CD4-positive, alpha-beta T cell treated with Interleukin-17A for 1 hour (primary cell): ENCODE results near the gene AK5.
A peak's percentile ranks its signal among the peaks of the same experiment; 100 is the strongest.

Experiments
- DNase-seq: peaks from one replicate; pipeline ENCODE4 v3.0.0-alpha.2; 2020

AK5 gene, protein sequence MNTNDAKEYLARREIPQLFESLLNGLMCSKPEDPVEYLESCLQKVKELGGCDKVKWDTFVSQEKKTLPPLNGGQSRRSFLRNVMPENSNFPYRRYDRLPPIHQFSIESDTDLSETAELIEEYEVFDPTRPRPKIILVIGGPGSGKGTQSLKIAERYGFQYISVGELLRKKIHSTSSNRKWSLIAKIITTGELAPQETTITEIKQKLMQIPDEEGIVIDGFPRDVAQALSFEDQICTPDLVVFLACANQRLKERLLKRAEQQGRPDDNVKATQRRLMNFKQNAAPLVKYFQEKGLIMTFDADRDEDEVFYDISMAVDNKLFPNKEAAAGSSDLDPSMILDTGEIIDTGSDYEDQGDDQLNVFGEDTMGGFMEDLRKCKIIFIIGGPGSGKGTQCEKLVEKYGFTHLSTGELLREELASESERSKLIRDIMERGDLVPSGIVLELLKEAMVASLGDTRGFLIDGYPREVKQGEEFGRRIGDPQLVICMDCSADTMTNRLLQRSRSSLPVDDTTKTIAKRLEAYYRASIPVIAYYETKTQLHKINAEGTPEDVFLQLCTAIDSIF

DNA sequence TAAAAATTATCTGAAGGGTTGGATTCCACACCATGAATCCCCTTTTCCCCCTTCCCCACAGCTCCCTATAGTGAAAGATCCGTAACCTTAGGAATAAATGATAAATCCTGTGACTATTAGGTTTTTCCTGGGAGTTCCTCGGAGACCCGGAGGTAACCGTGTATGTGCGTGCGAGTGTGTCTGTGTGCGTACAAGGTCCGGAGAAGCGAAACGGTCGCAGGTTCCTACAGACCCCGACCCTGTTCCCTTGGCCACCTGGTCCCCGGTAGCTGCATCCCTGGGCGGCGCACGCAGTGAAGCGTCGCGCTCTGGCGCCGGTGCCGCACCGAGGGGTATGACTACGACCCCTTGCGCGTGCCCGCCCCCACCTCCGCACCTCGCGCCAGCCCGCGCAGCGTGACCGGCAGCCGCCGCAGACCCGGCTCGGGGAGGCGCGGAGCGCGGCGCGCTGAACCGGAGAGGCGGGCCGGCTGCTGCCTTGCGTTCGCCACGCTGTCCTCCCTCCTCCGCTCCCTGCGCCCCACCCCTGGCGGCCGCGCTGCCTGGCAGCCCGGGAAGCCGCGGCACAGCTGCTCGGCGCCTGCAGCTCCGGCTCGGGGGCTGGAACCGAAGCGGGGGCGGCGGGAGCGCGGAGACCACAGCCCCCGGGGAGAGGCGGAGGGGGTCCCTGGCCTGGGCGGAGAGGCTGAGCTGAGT is at the start of gene AK5:
AK5 (plus strand) TSS at position 529 of the 696 bp plus-strand sequence. CDS start 295 bp downstream, outside the sequence.
- DNase-seq, result peak; percentile 30

DNA sequence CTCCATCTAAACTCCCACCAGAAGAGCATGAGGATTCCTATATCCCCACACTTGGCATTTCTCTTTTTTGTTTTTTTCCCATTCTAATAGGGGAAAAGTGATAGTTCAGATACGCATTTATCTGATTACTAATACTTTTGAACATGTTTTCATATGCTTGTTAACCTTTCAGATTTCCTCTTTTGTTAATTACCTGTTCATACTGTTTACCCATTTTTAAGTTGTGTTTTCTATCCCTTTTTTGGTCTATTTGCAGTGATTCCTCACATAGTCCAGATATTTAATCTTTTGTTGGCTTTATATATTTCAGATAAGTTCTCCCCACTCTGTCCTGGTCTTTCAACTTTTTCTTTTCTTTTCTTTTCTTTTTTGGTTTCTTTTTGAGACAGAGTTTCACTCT is 49.0 kb upstream of the AK5 start:
- no peak for DNase-seq

DNA sequence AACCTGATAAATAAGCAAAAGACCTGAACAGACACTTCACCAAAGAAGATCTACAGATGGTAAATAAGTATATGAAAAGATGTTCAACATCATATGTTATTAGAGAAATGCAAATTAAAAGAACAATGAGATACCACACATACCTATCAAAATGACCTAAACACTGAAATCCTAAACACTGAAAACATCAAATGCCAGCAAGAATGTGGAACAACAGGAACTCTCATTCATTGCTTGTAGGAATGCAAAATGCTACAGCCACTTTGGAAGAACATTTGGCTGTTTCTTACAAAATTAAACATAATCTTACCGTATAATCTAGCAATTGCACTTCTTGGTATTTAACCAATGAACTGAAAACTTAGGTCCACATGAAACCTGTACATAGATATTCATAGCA is 47.7 kb upstream of the AK5 start:
- no peak for DNase-seq

DNA sequence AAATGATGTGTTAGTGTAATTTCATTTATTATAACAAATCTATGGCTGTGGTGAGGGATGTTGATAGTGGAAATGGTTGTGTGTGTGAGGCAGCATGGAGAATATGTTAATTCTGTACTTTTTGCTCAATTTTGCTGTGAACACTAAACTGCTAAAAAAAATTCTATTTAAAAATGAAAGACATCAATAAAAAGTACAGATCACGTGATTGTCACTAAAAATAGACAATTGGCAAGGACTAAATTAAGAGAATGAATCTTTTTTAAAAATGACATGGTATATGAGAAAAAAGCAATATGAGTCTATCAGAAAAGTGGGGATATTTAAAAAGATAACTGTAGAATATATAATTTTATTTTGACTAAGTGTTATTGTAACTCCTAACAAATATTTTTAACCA is 46.9 kb upstream of the AK5 start:
- no peak for DNase-seq

DNA sequence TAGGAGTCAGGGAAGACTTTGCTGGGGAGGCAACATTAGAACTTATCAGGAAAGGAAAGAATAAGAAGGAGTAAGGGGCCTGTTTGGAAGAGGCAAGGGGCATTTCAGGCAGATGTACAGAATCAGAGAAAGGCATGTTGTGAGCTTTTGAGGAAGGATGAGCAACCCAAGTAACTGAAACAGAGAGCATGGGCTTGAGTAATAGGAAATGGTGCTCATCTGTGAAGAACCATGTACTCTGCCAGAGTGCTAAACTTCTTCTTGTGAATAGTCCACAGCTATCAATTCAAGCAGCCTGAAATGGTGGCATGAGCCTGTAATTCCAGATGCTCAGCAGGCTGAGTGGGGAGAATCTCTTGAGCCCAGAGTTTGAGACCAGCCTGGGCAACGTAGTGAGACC is 43.4 kb upstream of the AK5 start:
- no peak for DNase-seq

DNA sequence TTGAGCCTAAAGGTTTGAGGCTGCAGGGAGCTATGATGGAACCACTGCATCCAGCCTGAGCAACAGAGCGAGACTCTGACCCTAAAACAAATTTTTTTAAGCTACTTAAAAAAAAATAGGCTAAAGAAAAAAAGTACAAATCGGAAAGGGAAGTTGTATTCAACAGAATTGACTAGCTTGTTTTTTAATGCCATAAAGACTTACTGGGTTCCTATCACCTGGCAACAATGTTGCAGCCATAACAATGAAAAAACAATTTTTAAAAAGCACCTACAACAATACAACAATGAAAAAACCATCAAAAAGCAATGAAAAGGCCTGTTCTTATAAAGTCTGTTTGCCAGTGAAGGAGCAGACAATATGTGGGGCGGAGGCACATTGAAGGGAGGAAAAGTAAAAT is 42.5 kb upstream of the AK5 start:
- no peak for DNase-seq

DNA sequence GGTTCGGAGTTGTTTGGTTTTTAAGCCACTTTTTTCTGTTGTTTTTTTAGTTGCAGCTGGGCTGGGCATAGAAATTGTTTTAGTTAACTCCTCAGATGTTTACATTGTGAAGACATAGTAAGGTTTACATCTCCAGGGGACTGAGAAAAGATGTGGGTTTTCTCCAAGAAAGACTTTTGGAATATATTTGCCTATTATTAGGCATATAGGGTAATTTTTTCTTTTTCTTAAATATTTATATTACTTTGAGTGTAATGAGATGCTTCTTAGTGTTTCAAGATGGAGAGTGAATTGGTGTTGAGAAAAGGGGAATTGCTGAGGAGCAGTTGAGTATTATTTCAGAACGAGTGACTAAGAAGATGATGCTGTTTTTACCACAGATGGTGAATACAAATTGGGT is 36.0 kb upstream of the AK5 start:
- DNase-seq, result no peak

DNA sequence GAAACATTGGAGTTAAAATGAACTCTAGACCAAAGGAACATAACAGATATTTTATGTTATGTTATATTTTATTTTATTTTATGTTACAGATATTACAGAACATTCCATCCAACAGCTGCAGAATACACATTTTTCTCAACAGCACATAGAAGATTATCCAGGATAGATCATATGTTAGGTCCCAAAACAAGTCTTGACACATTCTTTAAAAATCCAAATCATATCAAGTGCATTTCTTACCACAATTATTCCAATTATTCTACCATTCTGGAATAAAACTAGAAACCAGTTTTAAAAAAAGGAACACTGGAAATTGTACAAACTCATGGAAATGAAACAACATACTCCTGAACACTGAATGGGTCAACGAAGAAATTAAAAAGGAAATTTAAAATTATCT is 31.7 kb upstream of the AK5 start:
- no peak for DNase-seq

DNA sequence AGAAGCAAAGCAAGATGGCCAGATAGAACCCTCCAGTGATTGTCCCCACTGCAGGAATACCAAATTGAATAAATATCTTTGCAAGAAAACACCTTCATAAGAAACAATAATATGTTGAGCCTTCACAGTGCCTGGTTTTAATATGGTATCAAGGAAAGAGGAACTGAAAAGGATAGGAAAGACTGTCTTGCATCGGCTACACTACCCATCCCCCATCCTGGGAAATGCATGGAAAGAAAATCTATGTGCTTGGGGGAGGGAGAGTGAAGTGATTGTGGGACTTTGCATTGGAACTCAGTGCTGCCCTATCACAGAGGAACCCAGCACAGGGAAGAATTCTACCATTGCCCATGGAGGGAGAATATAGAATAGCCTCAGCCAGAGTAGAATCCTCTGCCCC is 28.6 kb upstream of the AK5 start:
- DNase-seq, result no peak

DNA sequence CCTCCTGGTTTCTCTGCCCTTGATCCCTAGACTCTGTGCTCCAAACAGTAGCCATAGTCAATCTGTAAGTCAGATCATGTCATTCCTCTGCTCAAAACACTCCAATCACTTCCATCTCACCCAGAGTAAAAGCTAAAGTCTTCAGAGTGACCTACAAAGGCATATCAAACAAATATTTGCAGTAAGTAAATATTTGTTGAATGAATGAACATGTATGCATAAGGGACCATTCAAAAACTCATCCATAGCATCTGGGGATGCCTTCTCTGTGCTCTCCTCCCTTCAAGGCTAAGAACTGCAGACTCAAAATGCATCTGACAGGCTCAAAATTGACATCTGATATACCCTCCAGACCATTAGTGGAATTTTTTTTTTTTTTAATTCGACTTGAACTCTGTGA is 18.1 kb upstream of the AK5 start:
- DNase-seq, result no peak

DNA sequence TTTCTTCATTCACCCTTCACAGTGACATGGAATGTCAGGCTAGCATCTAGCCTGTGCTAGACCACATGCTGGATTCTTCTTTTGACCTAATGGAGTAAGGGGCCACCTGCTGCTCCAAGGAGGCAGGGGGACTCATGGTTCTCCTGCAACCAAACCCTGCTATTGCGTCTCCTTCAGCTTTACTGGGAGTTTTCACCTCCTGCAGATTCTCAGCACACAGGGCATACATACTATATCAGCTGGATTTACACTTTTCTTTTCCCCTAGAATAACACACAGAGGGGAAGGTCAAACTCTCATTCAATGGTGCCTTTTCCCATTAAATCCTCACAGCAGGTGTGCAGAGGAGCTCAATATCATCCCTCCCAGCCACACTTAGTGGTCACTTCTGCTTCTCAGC is 16.6 kb upstream of the AK5 start:
- no peak for DNase-seq

DNA sequence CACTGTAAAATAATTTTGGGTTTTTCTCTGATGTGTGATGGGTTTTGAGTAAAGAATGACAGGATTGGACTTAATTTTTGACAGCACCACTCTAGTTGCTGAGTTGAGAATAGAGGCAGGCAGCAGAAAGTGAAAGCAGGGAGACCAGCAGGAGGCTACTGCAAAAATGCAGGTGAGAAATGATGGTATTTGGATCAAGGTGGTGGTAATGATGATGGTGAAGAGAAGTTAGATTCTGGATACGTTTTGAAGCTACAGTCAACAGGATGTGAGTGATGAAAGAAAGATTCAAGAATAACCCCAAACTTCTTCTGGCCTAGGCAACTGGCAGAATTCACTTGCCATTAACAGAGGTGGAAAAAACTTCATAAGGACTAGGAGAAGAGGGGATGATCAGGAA is 14.8 kb upstream of the AK5 start:
- no peak for DNase-seq

DNA sequence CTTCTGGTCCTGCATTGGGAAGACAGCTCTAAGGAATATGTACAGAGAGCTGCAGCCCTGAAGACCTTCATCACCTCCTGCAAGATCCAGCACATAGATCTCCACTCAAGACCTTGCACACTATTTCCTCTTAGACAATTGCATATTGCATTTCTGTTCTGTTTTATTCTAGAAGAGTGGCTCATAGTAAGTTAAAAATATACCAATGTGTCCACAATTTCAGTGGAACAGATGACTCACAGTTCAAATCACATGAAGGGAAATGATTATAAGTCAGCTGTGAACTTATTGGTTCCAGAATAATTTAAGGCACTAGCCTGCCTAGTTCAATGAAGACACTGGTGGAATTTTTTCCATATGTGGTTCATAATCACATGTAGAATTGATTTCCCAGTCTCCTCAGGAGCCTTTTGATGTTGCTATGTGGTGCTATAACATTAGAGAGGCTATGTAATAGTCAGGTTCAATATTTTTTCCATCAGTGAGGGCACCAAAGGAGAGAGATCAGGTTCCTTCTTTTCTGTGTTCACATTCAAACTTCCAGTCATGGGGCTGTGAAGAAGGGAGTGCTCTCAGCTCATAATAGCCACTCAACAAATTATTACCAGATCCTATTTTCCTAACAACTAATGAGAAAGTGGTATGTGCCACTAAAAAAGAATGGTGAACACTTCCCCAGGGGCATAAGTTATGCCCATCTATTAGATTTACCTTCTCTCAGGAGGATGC is 9.8 kb upstream of the AK5 start:
- DNase-seq, result no peak

DNA sequence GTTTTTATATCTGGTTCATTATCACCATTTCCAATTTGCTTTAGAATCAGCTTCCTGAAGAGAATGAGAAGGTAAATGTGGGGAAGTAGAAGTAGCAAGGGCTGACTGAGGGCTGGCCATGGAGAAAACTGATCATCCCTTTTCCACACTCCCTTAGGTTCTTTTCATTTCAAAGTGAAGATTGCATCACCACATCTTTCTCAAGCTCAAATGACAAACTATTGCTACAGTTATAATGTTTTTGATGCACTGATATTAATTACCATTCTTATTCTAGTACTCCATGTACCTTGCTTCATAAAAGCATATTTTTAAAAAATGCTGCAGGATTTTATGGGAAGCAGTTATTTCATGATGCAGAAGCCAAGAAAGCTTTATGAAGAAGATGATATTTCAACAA is 7.9 kb upstream of the AK5 start:
- no peak for DNase-seq

DNA sequence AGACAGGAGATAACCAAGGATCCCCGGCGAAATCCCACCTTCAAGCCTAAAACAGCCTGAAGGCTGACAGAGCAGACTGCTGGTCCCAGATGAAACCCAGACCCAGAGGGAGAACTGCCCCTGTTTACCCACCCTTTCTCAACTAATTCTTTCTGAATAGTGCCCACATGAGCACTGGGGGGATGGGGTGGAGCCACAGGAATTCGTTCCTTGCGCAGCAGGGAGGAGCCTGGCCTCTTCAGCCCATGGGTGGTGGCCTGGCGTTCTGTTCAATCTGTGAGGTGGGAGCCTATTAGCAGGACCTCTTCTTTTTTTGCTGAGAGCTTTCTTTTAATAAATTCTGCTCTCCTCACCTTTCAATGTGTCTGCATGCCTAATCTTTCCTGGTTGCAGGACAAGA is 6.6 kb upstream of the AK5 start:
- no peak for DNase-seq

DNA sequence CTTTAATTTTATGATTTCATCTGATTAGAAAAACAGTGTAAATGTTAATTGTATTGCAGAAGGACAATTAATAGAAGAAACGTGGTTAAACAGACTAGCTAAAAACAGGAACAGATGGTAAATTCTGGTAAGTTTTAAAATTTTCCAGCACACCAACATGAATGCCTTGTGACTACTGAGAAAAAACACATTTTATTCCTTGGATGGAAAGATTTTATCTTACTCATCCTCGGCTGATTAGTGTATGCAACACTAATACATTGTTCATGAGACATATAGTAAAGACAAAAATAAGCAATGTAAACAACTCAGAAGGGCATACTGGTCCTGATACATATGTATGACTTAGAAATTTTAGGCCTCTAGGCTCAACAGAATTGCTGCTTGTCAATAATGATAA is 4.9 kb upstream of the AK5 start:
- no peak for DNase-seq

DNA sequence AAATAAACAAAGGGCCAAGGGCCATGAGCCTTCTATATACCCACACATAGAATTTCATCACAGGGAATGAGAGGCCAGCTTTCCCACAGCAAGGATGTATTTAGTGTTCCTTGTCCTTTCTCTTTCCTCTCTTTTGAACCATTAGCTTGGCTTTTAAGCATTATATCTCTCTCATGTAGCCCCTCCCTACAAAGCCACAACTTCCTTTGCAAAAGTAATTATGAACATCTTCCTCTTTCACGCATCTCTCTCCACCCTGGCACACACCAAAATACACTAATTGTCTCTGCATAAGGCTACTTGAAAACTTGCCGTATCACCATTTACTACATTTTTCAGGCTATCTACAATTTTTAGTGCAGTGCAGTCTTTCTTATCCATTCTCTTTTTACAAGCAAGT is 1.9 kb upstream of the AK5 start:
- peak; percentile 19 for DNase-seq

DNA sequence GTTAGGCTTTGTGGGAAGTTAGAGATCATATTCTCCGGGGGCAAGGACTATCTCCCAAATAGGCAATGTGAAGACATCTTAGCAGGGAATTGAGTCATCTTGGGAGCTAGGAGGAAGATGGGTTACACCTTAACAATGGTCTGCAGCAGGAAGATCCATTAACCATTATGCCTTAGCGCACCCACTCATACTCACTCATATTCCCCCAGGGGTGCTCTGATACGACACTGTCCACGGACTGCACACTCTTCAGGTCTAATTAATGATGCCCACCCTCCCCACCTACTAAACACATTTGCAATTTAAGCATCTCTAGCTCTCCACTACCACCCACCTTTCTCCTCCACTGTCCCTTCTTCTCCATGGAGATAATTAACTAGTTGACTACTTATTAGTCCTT is 857 bp upstream of the AK5 start:
- DNase-seq, result no peak

DNA sequence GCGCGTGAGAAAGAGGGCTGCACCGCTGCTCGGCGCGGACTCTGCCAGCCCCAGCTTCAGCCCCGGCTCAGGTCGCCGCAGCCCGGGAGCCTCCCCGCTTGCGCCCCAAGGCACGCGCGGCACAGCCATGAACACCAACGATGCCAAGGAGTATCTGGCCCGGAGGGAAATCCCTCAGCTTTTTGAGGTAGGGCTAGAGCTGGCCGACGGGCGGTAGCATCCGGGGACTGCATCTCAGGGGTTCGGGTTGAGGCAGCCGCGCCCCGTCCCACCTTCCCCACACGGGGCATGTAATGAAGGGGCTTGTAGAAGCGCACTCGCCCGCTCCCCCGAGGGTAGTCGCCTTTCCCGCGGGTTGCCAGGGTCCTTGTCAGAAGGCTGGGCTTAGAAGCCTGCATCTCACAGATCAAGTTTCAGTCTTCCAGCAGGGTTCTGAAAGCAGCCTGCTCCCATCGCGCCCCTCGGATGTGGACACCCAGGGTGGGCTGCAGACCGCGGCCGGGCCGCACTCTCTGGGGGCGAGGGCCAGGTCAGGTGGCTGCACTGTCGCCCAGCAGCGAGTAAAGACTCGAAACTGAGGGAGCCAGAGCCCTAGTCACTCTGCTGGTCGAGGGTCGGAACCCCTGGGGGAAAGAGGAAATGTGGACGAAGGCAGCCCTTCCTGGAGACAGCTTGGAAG is 507 bp downstream of the AK5 start:
- peak; percentile 44 for DNase-seq

DNA sequence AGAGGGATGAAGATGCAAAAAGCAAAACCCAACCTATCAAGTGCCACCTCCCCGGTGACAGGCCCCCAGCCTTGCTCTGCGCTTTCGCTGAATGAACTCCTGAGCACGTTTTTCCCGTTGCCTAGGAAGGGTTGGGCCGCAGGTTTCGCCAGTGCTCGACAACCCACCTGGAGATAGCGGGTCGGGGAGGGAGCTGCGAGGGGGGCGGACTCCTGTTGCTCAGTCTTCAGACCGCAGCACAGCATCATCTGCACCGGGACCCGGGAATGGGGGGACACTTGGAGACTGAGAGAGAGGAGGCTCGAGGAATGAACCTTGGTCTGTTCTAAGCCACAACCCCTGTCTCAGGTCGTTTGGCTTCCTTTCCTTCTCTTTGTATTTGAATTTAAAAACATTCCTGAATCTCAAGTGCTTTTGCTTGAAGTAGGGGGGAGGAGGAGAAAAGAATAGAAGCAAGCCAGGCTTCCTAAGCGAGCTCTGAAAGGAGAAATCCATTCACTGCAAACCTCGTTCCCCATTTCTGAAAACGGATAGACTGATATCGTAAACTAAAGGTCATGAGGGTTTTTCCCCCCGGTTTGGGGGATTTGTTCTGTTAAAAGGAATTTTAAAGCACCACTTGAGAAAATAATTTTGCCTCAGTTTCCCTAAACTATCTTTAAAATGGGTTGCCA is 1.2 kb downstream of the AK5 start:
- peak; percentile 5 for DNase-seq

DNA sequence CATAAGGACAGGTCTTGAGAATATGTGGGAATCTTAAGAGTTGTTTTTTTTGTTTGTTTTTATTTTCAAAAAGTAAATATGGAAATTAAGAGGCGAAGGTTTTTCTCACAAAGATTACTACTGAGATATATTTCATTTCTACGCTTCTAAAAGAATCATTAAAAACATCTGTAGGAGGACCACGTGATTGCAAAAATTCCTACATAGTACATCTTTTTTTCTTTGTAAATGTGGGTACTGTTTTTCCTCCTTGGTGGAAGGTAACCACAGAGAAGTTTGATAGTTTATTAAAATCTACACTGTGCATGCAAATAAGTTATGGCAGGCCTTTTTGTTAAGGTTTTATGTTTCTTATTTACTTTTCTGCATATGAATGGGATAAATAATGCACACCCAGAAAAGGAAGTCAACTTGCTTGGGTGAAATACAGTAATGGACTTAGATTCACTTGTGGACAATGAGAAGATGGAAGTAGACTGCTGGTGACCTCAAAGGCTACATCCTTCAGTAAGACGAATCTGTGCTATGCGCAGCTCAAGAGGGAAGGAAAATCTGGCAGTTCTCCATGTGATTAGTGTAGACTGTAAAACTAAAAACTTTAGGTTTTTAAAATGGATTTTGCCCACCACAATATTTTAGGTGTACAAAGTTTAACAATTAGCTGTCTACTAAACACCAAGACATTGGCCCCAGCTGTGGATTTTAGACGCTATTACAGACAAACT is 2.0 kb downstream of the AK5 start:
- no peak for DNase-seq

DNA sequence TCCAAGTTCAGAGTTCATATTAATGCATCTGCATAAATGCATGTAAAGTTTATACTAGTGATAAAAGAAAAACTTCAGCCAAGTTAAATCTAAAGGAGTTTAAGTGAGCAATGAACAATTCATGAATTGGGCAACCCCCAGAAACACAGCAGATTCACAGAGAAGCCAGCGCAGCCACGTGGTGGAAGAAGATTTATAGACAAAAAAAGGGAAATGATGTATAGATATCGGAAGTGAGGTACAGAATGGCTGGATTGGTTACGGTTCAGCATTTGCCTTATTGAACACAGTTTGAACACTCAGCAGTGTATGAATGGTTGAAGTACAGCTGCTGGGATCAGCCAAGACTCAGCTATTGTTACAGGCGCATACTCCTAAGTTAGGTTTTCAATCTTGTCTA is 5.7 kb downstream of the AK5 start:
- no peak for DNase-seq
